Fibroblast of the aortic adventitia (primary cell): ENCODE data around the gene GNAO1. TPM values are rescaled to one million over a fixed set of nuclear protein-coding genes. Genes with fewer than 3 reads are reported as not detected.

Experiments used
- DNase-seq: peaks from one replicate; pipeline ENCODE4 v3.0.0-alpha.2; 2010; ENCODE audit warnings: low read depth
- H3K4me3 ChIP-seq: 2 replicates; pipeline ENCODE4 v1.5.1; 2011; ENCODE audit warnings: low read depth, mild to moderate bottlenecking, control low read depth, low read length, moderate library complexity
- total RNA-seq: library from RNA; depleted of rRNA; stranded (reverse); fragments of >200 nt; gene quantifications from 2 replicates; pipeline ENCODE4 v1.2.3, GENCODE V29; 2012; ENCODE audit warnings: low replicate concordance
- TF ChIP-seq, protein P1 (sequence below): IDR thresholded peaks from 2 replicates; pipeline ENCODE4 v1.5.1; 2011; ENCODE audit warnings: mild to moderate bottlenecking, low read length, control low read depth, inconsistent platforms; ENCODE audit not compliant: insufficient read depth

GNAO1 gene
- total RNA-seq, 1 donor: 0.09 TPM

DNA sequence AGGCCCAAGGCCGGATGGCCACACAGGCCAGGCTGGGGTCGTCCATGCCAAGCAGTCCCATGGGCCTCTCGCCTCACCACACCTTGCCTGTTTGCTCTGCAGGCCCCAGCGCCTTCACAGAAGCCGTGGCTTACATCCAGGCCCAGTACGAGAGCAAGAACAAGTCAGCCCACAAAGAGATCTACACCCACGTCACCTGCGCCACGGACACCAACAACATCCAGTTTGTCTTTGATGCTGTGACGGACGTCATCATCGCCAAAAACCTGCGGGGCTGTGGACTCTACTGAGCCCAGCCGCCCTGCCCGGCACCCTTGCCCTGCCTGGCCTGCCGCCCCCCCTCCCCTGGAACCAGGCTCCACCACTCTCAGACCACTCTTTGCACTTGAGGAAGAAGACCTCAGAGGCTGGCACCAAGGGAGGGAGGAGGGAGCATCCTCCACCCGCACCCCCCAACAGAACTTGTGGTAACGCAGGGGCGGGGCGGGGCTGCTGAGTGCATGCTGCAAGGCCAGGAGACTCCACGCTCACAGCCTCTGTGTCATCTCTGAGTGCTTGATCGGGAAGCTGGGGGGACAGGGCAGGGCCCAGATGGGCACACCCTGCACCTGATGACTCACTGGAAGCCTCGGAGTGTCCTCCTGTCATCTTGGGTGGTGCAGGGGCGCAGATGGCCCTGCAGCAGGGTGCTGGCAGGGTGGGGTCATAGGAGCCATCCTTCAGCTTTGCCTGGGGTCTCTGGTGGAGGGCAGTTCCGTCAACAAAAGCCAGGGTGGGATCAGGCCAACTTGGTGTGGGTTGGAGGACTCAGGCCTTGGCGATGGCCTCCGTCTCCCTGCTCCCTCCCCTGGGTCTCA, 152.6 kb downstream of the GNAO1 start:
- DNase-seq: no peak
- TF ChIP-seq, protein P1, sequence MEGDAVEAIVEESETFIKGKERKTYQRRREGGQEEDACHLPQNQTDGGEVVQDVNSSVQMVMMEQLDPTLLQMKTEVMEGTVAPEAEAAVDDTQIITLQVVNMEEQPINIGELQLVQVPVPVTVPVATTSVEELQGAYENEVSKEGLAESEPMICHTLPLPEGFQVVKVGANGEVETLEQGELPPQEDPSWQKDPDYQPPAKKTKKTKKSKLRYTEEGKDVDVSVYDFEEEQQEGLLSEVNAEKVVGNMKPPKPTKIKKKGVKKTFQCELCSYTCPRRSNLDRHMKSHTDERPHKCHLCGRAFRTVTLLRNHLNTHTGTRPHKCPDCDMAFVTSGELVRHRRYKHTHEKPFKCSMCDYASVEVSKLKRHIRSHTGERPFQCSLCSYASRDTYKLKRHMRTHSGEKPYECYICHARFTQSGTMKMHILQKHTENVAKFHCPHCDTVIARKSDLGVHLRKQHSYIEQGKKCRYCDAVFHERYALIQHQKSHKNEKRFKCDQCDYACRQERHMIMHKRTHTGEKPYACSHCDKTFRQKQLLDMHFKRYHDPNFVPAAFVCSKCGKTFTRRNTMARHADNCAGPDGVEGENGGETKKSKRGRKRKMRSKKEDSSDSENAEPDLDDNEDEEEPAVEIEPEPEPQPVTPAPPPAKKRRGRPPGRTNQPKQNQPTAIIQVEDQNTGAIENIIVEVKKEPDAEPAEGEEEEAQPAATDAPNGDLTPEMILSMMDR: no peak
- no peak overlapping the region for H3K4me3 ChIP-seq

DNA sequence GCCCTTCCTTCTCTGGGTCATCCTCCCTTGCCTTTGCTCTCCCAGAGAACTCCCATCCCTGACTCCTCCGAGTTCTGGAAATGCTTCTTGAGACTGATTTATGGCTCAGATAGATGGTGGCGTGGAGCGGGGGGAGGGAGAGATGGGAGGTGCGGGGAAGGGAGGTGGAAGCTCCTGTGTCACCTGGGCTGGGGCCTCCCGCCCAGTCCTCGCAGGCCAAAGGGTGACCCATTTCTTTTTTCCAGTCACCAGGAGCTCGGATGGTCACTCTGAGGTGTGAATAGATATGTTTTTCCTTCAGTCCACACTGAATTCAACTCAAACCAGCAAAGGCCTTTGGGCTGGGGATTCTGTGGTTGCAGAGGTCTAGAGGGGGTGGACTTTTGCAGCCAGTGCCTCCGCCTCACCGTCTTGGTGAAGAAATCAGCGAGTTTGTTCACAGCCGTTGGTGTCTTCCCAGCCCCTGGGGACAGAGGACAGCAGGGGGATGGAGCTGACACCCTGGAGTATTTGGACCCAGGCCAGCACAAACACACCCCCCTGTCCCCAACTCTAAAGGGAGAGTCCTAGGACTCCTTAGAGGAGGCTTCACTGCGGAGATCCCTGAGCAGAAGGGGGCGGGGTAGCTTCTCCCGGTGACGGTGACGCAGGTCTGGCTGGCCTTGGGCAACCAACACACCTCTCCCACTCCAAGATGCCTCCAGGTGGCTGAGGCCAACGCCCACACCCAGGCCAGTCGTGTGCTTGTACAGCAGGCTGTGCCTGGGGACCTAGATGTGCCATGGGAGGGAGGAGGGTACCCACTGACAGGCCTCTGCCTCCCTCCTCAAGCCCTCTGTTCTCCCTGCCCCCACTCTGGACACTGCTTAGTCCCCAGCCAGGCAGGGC, 153.5 kb downstream of the GNAO1 start:
- no peak overlapping the region for H3K4me3 ChIP-seq
- TF ChIP-seq, protein P1: no peak
- no peak for DNase-seq

DNA sequence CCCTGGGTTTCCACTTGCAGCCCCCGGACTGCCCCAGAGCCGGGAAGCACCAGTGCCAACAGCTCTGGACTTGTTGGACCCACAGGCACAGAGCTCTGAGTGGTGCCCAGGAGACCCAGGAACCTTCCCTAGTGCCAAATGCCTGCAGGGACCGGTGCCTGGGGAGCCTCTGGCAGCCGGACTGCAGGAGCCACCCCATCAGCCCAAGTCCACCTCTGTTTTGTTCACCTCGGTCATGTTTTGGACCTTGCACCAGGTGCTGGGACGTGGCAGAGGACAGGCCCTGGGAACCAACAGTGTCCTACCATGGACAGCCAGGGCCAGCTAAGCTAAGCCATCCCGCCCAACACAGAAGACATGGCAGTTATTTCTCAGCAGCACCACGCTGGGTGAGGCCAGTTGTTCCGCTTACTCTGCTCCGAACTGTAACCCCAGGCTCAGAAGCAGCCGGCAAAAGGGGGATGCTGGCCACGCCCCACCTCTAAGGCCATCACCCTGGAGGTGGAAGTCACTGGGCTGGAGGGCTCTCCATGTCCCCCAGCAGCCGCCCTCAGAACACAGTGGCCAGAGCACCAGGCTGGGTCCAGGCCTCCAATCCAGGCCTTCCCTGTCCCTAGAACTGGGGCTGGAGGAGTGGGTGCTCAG, 154.2 kb downstream of the GNAO1 start:
- H3K4me3 ChIP-seq: no peak overlapping the region
- TF ChIP-seq, protein P1: no peak
- DNase-seq: no peak

DNA sequence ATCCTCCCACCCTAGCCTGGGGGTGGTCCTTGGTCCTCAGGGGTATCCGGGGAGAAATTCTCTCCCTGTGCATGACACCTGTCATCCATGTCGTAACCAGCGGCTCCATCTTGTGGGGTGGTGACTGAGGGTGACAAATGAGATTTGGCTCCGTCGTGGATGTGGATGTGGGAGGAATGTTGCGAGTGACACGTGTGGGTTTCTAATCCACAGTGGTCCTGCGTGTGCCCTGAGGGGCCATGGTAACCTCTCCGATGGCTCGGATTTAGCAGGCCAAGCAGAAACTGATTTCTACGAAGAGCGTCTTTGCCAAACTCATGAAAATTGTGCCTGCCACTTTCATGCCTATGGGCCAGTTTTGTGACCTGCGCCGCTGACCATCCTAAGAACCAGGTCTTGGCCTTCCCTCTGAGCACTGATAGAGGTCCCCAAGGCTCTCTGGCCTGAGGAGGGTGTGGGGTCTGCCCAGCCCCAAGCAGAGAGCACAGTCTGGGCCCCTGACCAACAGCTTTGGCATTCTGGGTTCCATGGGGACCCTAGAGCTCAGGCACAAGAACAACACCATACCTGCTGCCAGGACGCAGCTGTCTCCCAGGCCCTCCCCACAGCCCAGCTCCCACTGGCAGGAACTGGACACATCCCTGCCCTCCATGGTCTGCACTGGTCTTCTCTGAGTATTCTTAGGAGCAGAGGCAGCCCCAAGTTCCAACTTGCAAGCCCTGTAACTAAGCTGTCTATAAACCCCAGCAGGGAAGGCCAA, 155.0 kb downstream of the GNAO1 start:
- no peak overlapping the region for H3K4me3 ChIP-seq
- no peak for DNase-seq
- TF ChIP-seq, protein P1: no peak

DNA sequence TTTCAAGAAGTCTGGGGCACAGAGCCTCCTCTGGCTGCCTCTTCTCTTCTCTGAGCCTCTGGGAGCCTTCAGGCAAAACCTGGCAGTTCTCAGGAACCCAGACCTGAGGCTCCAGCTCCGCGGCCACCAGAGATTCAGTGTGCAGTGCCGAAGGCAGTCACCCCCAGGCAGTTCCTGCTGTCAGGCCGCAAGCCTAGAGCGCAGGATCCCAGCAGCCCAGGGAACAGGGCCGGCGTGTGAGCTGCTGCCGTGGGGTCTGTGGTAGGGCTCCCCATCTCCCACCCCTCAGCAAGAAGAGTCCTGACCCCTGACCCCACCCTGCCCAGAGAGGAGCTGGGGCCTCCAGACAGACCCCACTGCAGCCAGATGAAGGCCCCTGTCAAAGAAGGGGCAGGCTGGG, 155.9 kb downstream of the GNAO1 start:
- TF ChIP-seq, protein P1: no peak
- H3K4me3 ChIP-seq: no peak overlapping the region
- DNase-seq: no peak

DNA sequence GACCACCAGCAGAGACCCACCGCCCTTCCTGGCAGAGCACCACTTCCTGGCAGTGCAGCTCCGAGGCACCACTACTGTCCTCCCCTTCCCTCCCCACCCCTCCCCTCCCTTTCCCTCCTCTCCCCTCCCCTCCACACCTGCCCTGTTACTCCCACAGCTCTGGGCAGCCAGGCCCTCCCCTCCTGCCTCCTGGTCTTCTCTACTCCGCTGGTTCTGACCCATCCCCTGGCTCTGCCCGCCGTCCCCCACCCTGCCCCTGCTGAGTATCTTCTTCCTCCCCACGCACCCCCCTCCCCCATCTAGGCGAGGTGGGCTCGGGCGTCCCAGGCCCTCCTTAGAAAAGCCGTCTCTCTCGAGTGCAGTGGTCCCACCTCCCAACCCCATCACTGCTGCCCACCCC, 156.4 kb downstream of the GNAO1 start:
- TF ChIP-seq, protein P1: no peak
- no peak for DNase-seq
- no peak overlapping the region for H3K4me3 ChIP-seq
